Astrocyte (in vitro differentiated cells and primary cell): ENCODE measurements around the gene OSBPL3. TPM values are rescaled to one million over a fixed set of nuclear protein-coding genes. Genes with fewer than 3 reads are reported as not detected.

Experiments
- DNase-seq: peaks from one replicate; pipeline ENCODE4 v3.0.0-alpha.2; 2010; ENCODE audit warnings: low read depth
- FAIRE-seq: peaks from 2 replicates; lab custom pipeline; 2011; peaks lifted over from hg19 to GRCh38; lab: Jason Lieb, UNC
- H2AFZ ChIP-seq: 2 replicates; pipeline ENCODE4 v1.6.0; 2012; ENCODE audit warnings: low read depth, low read length, inconsistent platforms
- H3K27ac ChIP-seq: 2 replicates; pipeline ENCODE4 v1.5.1; 2011; ENCODE audit warnings: low read depth, low read length, inconsistent platforms
- H3K27me3 ChIP-seq: 2 replicates; pipeline ENCODE4 v1.6.0; 2011; ENCODE audit warnings: low read length, inconsistent platforms; ENCODE audit not compliant: insufficient read depth
- H3K36me3 ChIP-seq: 2 replicates; pipeline ENCODE4 v1.5.1; 2011; ENCODE audit warnings: low read length, inconsistent platforms; ENCODE audit not compliant: insufficient read depth
- H3K4me1 ChIP-seq: 2 replicates; pipeline ENCODE4 v1.5.1; 2011; ENCODE audit warnings: low read length, inconsistent platforms; ENCODE audit not compliant: insufficient read depth
- H3K4me2 ChIP-seq: 2 replicates; pipeline ENCODE4 v1.6.0; 2012; ENCODE audit warnings: low read length, inconsistent platforms
- H3K4me3 ChIP-seq: 2 replicates; pipeline ENCODE4 v1.5.1; 2011; ENCODE audit warnings: low read depth, mild to moderate bottlenecking, low read length, inconsistent platforms; ENCODE audit not compliant: insufficient read depth
- H3K79me2 ChIP-seq: 2 replicates; pipeline ENCODE4 v1.6.0; 2012; ENCODE audit warnings: mild to moderate bottlenecking, low read length, inconsistent platforms; ENCODE audit not compliant: insufficient read depth
- H3K9ac ChIP-seq: 2 replicates; pipeline ENCODE4 v1.6.0; 2012; ENCODE audit warnings: mild to moderate bottlenecking, low read length, inconsistent platforms
- H3K9me3 ChIP-seq: 2 replicates; pipeline ENCODE4 v1.5.1; 2012; ENCODE audit warnings: low read depth, mild to moderate bottlenecking, low read length, inconsistent platforms; ENCODE audit not compliant: insufficient read depth
- H4K20me1 ChIP-seq: 2 replicates; pipeline ENCODE4 v1.6.0; 2012; ENCODE audit warnings: low read length, inconsistent platforms; ENCODE audit not compliant: insufficient read depth
- H3K27ac Mint-ChIP-seq: one replicate; pipeline ENCODE4 v1.8.0; 2021; ENCODE audit warnings: mild to moderate bottlenecking, mixed read lengths; ENCODE audit not compliant: unreplicated experiment
- H3K27me3 Mint-ChIP-seq: one replicate; pipeline ENCODE4 v1.8.0; 2021; ENCODE audit warnings: low read depth, mixed read lengths; ENCODE audit not compliant: unreplicated experiment
- H3K36me3 Mint-ChIP-seq: one replicate; pipeline ENCODE4 v1.8.0; 2021; ENCODE audit warnings: low read depth, mixed read lengths; ENCODE audit not compliant: unreplicated experiment
- H3K4me1 Mint-ChIP-seq: one replicate; pipeline ENCODE4 v1.8.0; 2021; ENCODE audit warnings: low read depth, mixed read lengths; ENCODE audit not compliant: unreplicated experiment
- H3K4me3 Mint-ChIP-seq: one replicate; pipeline ENCODE4 v1.8.0; 2021; ENCODE audit warnings: mild to moderate bottlenecking, moderate library complexity, mixed read lengths; ENCODE audit not compliant: unreplicated experiment
- H3K9me3 Mint-ChIP-seq: one replicate; pipeline ENCODE4 v1.8.0; 2021; ENCODE audit warnings: mild to moderate bottlenecking, mixed read lengths; ENCODE audit not compliant: unreplicated experiment
- CTCF ChIP-seq: IDR thresholded peaks from 2 replicates; pipeline ENCODE4 v1.5.1; 2011; ENCODE audit warnings: low read depth, mild to moderate bottlenecking, inconsistent platforms, low read length, moderate library complexity; ENCODE audit not compliant: insufficient read depth
- EZH2 ChIP-seq: IDR thresholded peaks from 2 replicates; pipeline ENCODE4 v1.6.1; 2012; ENCODE audit warnings: mild to moderate bottlenecking, low read length, inconsistent platforms; ENCODE audit not compliant: insufficient read depth
- total RNA-seq: library from RNA; stranded (reverse); gene quantifications from 2 replicates; pipeline ENCODE4 v1.2.1, GENCODE V29; 2021

OSBPL3 gene
- total RNA-seq, 1 donor from 2014 or later, result 62.9 TPM

DNA sequence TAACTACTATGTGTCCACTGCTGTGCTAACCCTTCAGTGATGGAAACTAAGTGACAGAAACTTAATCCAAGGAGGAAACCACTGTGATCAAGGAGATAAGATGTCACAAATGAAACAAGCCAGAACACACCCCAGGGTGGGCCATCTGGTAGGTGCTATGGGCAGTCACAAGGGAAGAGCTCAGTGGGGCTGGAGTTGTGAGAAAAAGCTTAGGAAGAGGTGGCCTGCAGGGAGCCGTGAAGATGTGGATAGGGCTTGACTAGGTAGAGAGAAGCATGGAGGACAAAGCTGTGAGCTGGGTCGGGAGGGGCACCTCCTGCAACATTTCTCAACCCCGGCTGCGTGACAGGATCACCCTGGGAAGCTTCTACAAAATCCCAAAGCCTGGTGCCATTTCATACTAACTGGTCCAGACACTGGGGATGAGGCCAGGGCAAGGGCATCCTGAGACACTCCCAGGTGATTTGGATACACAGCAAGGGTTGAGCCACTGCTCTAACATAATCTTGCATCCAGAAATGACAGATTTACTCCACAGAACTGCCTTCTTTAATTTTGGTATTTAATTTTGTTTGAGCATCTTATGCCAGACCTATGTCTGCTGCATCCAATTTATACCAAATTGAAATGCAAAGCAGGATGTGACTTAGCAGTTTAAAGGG lies 69.3 kb downstream of the OSBPL3 start:
- TF ChIP-seq CTCF (no peak), EZH2 (no peak)
- H3K36me3 ChIP-seq, result no peaks in the 10 kb centered on the region
- no peak overlapping the region for H3K27ac ChIP-seq
- no peaks in the 10 kb centered on the region for H3K27me3 Mint-ChIP-seq
- H4K20me1 ChIP-seq, result peaks cover 17% of the 10 kb centered on the region
- H3K4me3 Mint-ChIP-seq, result no peak overlapping the region
- peaks cover 3% of the 10 kb centered on the region for H3K4me1 Mint-ChIP-seq
- peak overlapping the region; percentile 3 for H3K4me2 ChIP-seq
- H3K9me3 ChIP-seq, result no peaks in the 10 kb centered on the region
- H2AFZ ChIP-seq, result no peak overlapping the region
- no peaks in the 10 kb centered on the region for H3K27me3 ChIP-seq
- H3K79me2 ChIP-seq, result peaks cover 74% of the 10 kb centered on the region
- DNase-seq (no peak), FAIRE-seq (no peak)
- peaks cover 6% of the 10 kb centered on the region for H3K36me3 Mint-ChIP-seq
- H3K4me1 ChIP-seq, result peaks cover 39% of the 10 kb centered on the region
- no peak overlapping the region for H3K4me3 ChIP-seq
- peak overlapping the region; percentile 55 for H3K27ac Mint-ChIP-seq
- H3K9ac ChIP-seq, result no peak overlapping the region
- H3K9me3 Mint-ChIP-seq, result no peaks in the 10 kb centered on the region

GRCh38 chr7:24908727-24909126 lies 71.3 kb downstream of the OSBPL3 start:
- no peak overlapping the region for H3K9ac ChIP-seq

More at GRCh38 chr7:24908727-24909126, 71.3 kb downstream of the OSBPL3 start:
- Mint-ChIP-seq H3K4me1 (peaks cover 12% of the 10 kb centered on the region), H3K9me3 (no peaks in the 10 kb centered on the region), H3K27me3 (no peaks in the 10 kb centered on the region), H3K4me3 (no peak overlapping the region), H3K27ac (no peak overlapping the region), H3K36me3 (peaks cover 13% of the 10 kb centered on the region)
- H3K36me3 ChIP-seq, result no peaks in the 10 kb centered on the region
- H3K79me2 ChIP-seq, result peaks cover 73% of the 10 kb centered on the region
- DNase-seq (no peak), FAIRE-seq (no peak)
- H3K4me1 ChIP-seq, result peaks cover 42% of the 10 kb centered on the region
- H3K4me2 ChIP-seq, result peak overlapping the region; percentile 82
- peaks cover 17% of the 10 kb centered on the region for H4K20me1 ChIP-seq
- H3K4me3 ChIP-seq, result no peak overlapping the region
- H3K9me3 ChIP-seq, result no peaks in the 10 kb centered on the region
- no peaks in the 10 kb centered on the region for H3K27me3 ChIP-seq
- no peak overlapping the region for H2AFZ ChIP-seq
- H3K27ac ChIP-seq, result no peak overlapping the region
- no peak for TF ChIP-seq CTCF
- no peak for TF ChIP-seq EZH2
